HG03196 (cell line): Measurements from ENCODE around the gene MAGI2.

Experiments
- ATAC-seq: cut with Tn5 transposase; IDR thresholded peaks from one replicate; pipeline ENCODE4 v1.9.1; 2021; ENCODE audit not compliant: unreplicated experiment

MAGI2 gene

GRCh38 chr7:79308192-79308591, 145.3 kb downstream of the MAGI2 start:
- ATAC-seq: no peak

- ATAC-seq: no peak
Observed at GRCh38 chr7:79307376-79307775, 146.1 kb downstream of the MAGI2 start.

DNA sequence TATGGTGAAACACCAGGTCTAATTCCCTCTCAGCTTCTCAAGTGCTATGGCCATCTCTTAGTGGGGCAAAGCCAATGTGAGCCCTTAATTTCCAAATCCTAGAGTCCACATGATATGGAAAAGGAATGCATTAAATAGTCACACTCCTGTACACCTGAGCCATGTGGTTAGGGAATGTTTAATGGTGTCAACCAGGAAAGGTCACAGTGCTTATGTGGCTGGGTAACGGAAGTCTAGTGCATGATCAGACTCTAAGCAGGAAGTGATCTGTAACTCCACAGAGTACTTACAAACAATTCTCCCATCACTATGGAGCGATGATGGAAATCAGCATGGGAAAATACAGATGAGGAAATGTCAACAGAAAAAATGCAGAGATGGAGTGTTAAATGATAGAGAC, 148.8 kb downstream of the MAGI2 start:
- ATAC-seq: no peak

- ATAC-seq: no peak
Observed at GRCh38 chr7:79302293-79302692, 151.2 kb downstream of the MAGI2 start.

GRCh38 chr7:79301419-79301818, 152.0 kb downstream of the MAGI2 start:
- no peak for ATAC-seq

DNA sequence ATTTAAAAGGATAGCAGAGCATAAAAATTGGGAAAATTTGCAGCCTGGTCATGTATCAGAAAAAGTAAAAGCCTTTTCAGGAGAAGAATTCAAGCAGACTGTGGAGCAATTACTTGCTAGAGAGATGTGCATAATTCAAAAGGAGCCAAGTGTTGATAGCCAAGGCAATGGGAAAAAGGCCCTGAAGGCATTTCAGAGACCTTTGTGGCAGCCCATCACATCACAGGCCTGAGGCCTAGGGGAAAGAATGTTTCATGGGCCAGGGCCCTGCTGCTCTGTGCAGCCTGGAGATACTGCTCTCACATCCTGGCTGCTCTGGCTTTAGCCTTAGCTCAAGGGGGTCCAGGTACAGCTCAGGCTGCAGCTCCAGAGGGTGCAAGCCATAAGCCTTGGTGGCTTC, 152.9 kb downstream of the MAGI2 start:
- ATAC-seq: no peak

DNA sequence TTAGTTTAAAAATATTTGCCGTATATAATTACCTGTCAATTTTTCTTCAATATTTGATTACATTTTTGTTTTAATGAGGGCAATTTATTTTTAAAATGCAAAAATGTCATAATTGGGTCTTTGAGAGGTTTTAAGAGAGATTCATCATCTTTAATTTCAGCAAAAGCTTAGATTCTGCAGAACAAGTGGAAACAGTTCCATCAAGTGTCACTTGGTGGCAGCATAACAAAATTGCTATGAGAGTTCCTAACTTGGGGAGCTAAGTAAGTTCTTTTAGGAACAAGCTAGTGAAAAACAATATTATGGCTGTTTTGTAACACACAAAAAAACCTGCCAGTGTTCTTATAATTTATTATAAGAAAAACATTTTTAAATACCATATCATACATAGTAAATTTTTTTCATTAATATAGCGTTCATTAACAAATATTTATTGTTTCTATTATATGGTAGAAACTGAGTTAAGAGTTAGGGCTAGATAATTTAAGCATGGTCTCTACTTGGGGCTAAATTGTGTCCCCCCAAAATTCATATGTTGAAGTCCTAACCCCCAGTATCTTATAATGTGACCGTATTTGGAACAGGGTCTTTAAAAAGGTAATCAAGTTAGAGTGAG, 155.2 kb downstream of the MAGI2 start:
- ATAC-seq: no peak

- no peak for ATAC-seq
Observed at GRCh38 chr7:79296553-79297320, 156.7 kb downstream of the MAGI2 start.

GRCh38 chr7:79293655-79294142, 159.8 kb downstream of the MAGI2 start:
- ATAC-seq: no peak

GRCh38 chr7:79292834-79293233, 160.6 kb downstream of the MAGI2 start:
- ATAC-seq: no peak

DNA sequence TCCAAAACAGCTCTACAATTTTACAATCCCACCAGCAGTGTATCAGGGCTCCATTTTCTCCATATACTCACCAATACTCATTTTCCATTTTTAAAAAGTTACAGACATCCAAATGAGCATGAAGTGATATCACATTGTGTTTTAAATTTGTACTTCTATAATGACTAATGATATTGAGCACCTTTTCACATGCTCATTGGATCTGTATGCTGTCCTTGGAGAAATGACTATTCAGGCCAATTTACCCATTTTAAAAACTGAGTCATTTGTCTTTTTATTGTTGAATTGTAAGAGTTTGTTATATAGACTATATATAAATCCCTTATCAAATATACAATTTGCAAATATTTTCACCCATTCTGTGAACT, 162.0 kb downstream of the MAGI2 start:
- ATAC-seq: no peak

GRCh38 chr7:79290841-79291497, 162.5 kb downstream of the MAGI2 start:
- no peak for ATAC-seq

DNA sequence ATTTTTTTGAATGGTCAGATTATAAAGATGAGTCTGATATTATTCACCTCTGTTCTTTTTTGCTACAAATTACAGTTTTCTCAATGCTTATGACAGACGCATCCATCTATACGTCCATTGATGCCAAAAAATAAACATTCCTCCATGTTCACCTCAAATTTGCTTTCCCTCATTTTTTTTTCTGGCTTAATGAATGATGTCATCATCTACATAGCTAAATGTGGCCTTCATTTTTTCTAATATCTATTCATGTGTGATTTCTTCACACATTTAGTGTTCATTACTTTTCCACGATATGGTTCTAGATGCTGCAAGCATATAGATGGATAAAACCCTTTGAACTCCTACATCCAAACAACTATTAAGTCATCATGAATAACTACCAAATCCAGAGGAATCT, 163.1 kb downstream of the MAGI2 start:
- ATAC-seq: no peak

- ATAC-seq: no peak
Observed at GRCh38 chr7:79288655-79289054, 164.8 kb downstream of the MAGI2 start.

DNA sequence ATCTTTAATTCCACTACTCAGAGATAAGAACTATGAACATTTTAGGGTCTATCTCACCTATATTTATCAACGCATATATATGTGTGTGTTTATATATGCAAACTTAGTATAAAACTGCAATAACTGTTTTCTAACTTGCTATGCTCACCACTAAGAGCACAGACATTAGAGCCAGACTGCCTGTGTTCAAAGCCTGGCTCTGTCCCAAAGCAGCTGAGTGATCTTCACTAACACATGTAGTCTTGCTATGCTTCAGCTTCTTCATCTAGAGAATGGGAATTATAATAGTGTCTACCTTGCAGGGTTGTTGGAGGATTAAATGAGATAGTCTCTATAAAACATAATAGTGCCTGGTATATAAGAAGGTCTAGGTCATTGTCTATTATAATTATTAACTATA, 165.5 kb downstream of the MAGI2 start:
- no peak for ATAC-seq

DNA sequence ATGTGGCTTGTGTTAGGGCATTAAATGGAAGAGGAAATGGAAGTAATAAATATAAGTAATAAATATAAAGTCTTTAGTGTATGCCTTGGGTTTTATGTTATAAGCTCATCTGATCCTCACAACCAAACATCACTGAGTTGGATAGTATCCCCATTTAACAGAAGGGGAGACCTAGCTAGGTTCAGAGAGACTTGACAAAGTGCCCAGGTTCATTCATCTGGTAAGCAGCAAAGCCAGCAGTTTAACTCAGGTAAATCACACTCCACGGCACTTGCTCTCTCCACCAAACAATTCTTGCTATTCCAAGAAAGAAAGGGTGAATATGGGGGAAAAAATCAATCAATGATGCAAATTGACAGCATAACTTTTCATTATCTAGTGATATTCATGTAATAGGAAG, 167.3 kb downstream of the MAGI2 start:
- no peak for ATAC-seq

DNA sequence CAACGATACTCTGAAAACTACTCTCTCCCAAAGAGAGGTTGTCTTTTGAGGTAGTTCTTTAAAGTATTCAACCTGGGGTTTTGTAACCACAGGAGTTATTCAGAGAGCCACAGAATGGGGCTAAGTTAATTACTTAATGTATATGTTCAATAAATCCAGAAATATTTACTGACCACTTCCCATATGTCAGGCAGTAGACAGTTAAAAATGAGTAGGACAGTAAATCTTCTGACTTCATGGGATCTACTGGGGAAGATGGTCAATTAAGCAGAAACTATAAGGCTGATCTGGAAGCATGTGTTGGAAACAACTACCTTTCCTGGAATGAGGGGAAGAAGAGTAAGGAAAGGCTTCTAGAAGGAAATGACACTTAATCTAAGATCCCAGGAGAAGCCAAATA, 167.7 kb downstream of the MAGI2 start:
- ATAC-seq: no peak

DNA sequence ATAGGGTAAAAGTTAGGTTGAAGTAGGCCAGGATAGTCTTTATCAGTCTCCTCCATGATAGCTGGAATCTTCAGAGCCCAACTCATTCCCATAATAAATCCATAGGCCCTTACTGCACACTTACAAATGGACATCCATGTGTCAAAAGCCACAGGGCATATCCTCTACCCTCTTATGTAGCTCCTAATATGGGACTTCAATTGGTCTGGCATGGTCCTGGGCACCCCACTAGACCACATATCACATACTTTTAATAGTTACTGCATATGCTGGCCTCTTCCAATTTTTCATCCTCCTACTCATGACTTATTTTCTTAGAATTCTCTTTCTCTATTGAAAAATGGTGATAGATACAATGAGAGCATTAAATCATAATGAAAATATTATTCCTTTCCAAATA, 169.3 kb downstream of the MAGI2 start:
- ATAC-seq: no peak

GRCh38 chr7:79282882-79283602, 170.4 kb downstream of the MAGI2 start:
- no peak for ATAC-seq

- ATAC-seq: no peak
Observed at GRCh38 chr7:79282070-79282694, 171.3 kb downstream of the MAGI2 start.

DNA sequence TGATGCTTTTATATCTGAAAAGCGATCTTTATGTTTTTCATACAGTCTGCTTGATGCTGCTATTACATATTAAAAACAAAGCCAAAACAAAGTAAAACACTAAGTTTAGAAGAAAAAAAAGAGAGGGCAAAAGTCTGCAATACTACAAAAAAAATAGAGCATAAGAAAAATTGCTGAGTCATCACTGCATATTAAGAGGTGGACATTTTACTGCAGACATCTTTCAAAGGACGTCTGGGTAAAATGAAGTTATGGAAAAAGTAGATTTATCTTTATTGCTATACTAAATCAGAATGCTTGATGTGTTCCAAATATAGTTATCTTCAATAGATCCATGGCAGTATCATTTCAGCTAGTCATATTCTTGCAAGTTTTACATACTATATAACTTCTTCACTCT, 172.0 kb downstream of the MAGI2 start:
- ATAC-seq: no peak
